ENCODE measurements around the gene CDC5L. TPM values are rescaled to one million over a fixed set of nuclear protein-coding genes. Genes with fewer than 3 reads are reported as not detected.

CDC5L gene
- total RNA-seq, 1 donor from 2014 or later: 28.7 TPM

DNA sequence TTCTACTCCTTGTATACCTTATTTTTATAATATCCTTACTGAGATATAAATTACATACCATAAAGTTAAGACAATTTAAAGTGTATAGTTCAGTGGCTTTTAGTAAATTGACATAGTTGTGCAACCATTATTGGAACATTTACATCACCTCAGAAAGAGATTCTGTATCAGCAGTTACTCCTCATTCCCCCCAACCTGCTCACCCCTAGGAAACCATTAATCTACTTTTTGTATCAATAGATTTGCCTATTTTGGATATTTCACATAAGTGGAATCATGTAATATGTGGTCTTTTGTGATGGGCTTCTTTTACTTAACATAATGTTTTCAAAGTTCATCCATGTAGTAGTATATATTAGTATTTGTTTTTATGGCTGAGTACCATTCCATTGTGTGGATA lies 51.3 kb downstream of the CDC5L start:
- H3K9me3 Mint-ChIP-seq: peaks cover 14% of the 10 kb centered on the region
- no peak for DNase-seq (ENCODE audit: extremely low spot score, unreplicated experiment)
- H3K4me1 Mint-ChIP-seq (ENCODE audit: unreplicated experiment): peaks cover 12% of the 10 kb centered on the region
- no peaks in the 10 kb centered on the region for H3K27me3 Mint-ChIP-seq
- H3K36me3 Mint-ChIP-seq: peaks cover 45% of the 10 kb centered on the region
- no peak overlapping the region for H3K27ac Mint-ChIP-seq
- no peak for TF ChIP-seq CTCF (conservative IDR thresholded peaks at IDR 0.05)
- H3K4me3 Mint-ChIP-seq: no peak overlapping the region

- TF ChIP-seq CTCF (conservative IDR thresholded peaks at IDR 0.05): no peak
- H3K4me3 Mint-ChIP-seq: no peak overlapping the region
- H3K36me3 Mint-ChIP-seq: peaks cover 50% of the 10 kb centered on the region
- no peak overlapping the region for H3K27ac Mint-ChIP-seq
- no peaks in the 10 kb centered on the region for H3K27me3 Mint-ChIP-seq
- H3K9me3 Mint-ChIP-seq: peaks cover 14% of the 10 kb centered on the region
- H3K4me1 Mint-ChIP-seq (ENCODE audit: unreplicated experiment): peaks cover 6% of the 10 kb centered on the region
- DNase-seq (ENCODE audit: extremely low spot score, unreplicated experiment): no peak
Measured at GRCh38 chr6:44439270-44440045, 52.0 kb downstream of the CDC5L start.

GRCh38 chr6:44441091-44441855 lies 53.8 kb downstream of the CDC5L start:
- Mint-ChIP-seq H3K4me1 (ENCODE audit: unreplicated experiment) (peaks cover 11% of the 10 kb centered on the region), H3K27me3 (no peaks in the 10 kb centered on the region), H3K27ac (no peak overlapping the region), H3K36me3 (peaks cover 52% of the 10 kb centered on the region), H3K9me3 (peaks cover 14% of the 10 kb centered on the region), H3K4me3 (no peak overlapping the region)
- no peak for TF ChIP-seq CTCF (conservative IDR thresholded peaks at IDR 0.05)
- no peak for DNase-seq (ENCODE audit: extremely low spot score, unreplicated experiment)

GRCh38 chr6:44442236-44442635 lies 54.7 kb downstream of the CDC5L start:
- DNase-seq (ENCODE audit: extremely low spot score, unreplicated experiment): no peak
- peaks cover 11% of the 10 kb centered on the region for H3K4me1 Mint-ChIP-seq (ENCODE audit: unreplicated experiment)
- no peak overlapping the region for H3K27ac Mint-ChIP-seq
- no peak for TF ChIP-seq CTCF (conservative IDR thresholded peaks at IDR 0.05)
- peaks cover 50% of the 10 kb centered on the region for H3K36me3 Mint-ChIP-seq
- no peaks in the 10 kb centered on the region for H3K27me3 Mint-ChIP-seq
- peaks cover 14% of the 10 kb centered on the region for H3K9me3 Mint-ChIP-seq
- H3K4me3 Mint-ChIP-seq: no peak overlapping the region

DNA sequence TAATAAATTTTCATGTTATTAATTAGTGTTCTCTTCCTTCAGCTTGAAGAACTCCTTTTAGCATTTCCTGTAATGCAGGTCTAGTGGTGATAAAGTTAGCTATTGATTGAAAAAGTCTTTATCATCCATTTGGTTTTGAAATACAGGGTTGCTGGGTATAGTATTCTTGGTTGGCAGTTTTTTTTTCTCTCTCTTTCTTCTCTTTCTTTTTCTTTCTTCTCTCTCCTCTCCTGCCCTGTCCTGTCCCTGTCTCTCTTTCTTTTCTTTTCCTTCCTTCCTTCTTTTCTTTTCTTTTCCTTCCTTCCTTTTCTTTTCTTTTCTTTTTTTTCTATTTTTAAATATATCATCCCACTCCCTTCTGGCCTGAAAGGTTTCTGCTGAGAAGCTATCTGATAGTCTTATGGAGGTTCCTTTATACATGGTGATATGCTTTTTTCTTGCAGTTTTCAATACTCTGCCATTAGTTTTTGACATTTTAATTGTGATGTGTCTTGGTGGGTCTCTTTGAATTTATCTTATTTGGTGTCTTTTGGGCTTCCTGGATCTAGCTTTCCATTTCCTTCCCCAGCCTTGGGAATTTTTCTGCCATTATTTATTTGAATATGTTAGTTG lies 55.4 kb downstream of the CDC5L start:
- TF ChIP-seq CTCF (conservative IDR thresholded peaks at IDR 0.05): no peak
- Mint-ChIP-seq H3K4me3 (no peak overlapping the region), H3K27ac (no peak overlapping the region), H3K4me1 (ENCODE audit: unreplicated experiment) (peaks cover 11% of the 10 kb centered on the region), H3K27me3 (no peaks in the 10 kb centered on the region), H3K36me3 (peaks cover 53% of the 10 kb centered on the region), H3K9me3 (peaks cover 14% of the 10 kb centered on the region)
- no peak for DNase-seq (ENCODE audit: extremely low spot score, unreplicated experiment)
